C4-2B (cell line): ENCODE data around the gene HOXB9.

Experiments used
- H3K27ac ChIP-seq: fragments of 450-650 bp; 2 replicates; pipeline ENCODE4 v1.5.1; 2017
- CTCF ChIP-seq: fragments of 450-650 bp; conservative IDR thresholded peaks from 2 replicates; pipeline ENCODE4 v1.5.1; 2017; ENCODE audit warnings: mild to moderate bottlenecking
- ZFX ChIP-seq: fragments of 450-650 bp; IDR thresholded peaks from 2 replicates; pipeline ENCODE4 v1.6.1; 2017

Gene HOXB9

GRCh38 chr17:48595278-48595999, 30.7 kb downstream of the HOXB9 start:
- TF ChIP-seq CTCF (no peak), ZFX (no peak)
- no peak overlapping the region for H3K27ac ChIP-seq

GRCh38 chr17:48594538-48595277, 31.4 kb downstream of the HOXB9 start:
- no peak overlapping the region for H3K27ac ChIP-seq
- TF ChIP-seq CTCF (no peak), ZFX (no peak)

GRCh38 chr17:48593840-48594537, 32.2 kb downstream of the HOXB9 start:
- TF ChIP-seq ZFX (no peak), CTCF (peak; percentile 98)
- no peak overlapping the region for H3K27ac ChIP-seq

GRCh38 chr17:48593126-48593829, 32.9 kb downstream of the HOXB9 start, which contains the start of gene HOXB5:
HOXB5 (minus strand) TSS chr17:48593779; CDS start chr17:48593682, 97 bp downstream.
- no peak for TF ChIP-seq ZFX
- 0 out of 2 replicates have a peak, but pooled peaks have one; percentile 68 for TF ChIP-seq CTCF

GRCh38 chr17:48592577-48592976, 33.6 kb downstream of the HOXB9 start:
- TF ChIP-seq CTCF (no peak), ZFX (no peak)

More at GRCh38 chr17:48593126-48593829, 32.9 kb downstream of the HOXB9 start, which contains the start of gene HOXB5:
- H3K27ac ChIP-seq = no peak within 1 kb of the TSS

GRCh38 chr17:48592057-48592514, 34.1 kb downstream of the HOXB9 start:
- no peak overlapping the region for H3K27ac ChIP-seq
- no peak for TF ChIP-seq ZFX
- TF ChIP-seq CTCF = no peak

More at GRCh38 chr17:48592577-48592976, 33.6 kb downstream of the HOXB9 start:
- no peak overlapping the region for H3K27ac ChIP-seq
